Measurements from ENCODE around the gene ACVR1.

ACVR1 gene

DNA sequence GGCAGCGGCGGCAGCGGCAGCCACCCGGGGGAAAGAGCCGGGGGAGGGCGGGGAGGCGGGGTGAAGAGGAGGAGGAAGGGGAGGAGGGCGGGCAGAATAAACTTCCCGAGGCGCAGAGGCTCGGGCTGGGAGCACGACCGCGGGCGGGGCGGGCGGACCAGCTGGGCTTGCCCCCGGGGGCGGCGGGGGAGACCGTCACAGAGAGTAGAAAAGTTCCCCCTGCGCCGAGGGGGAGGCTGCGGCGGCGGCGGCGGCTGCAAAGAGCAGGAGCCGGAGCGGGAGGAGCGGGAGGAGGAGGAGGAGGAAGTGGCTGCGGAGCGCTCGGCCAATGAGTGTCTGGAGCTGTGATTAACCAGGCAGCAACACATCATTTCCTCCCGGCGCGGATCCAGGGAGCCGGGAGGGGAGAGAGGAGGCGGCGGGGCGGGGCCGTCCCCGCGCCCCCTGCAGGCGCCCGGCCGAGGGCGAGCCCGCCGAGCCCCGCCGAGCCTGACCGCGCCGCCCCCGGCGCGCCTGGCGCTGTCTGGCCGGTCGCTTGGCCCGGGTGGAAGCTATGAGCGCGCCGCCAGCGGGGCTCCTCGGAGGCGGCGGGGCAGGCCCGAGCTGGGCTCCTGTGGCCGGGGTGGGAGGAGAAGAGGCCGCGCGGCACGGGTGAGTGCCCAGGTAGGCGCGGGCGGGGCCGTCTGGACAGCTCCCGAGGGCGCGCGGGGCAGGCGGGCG is at the start of gene ACVR1:
ACVR1 (minus strand) TSS at position 265 of the 720 bp plus-strand sequence. CDS start 76,837 bp downstream, outside the sequence.
- DNase-seq (ENCODE audit: low spot score): peak; percentile 84

DNA sequence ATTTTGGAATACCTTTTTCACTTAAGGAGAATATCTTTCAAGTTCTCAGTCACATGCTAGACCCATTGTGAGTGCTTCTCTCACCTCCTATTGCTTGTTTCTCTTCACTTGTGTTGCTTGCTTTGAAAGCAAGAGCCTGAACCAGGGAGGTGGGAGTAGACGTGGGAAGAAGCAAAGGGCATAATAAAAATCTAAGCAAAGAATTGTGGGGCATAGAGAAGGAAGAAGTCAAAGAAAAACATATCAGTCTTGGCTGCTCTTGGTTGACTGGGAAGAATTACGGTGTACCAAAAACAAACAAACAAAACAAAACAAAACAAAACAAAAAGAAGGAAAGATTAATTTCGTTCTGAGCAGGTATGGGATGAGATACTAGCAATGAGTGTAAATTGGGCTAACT is 48.9 kb upstream of the ACVR1 start:
- no peak for DNase-seq (ENCODE audit: low spot score)

DNA sequence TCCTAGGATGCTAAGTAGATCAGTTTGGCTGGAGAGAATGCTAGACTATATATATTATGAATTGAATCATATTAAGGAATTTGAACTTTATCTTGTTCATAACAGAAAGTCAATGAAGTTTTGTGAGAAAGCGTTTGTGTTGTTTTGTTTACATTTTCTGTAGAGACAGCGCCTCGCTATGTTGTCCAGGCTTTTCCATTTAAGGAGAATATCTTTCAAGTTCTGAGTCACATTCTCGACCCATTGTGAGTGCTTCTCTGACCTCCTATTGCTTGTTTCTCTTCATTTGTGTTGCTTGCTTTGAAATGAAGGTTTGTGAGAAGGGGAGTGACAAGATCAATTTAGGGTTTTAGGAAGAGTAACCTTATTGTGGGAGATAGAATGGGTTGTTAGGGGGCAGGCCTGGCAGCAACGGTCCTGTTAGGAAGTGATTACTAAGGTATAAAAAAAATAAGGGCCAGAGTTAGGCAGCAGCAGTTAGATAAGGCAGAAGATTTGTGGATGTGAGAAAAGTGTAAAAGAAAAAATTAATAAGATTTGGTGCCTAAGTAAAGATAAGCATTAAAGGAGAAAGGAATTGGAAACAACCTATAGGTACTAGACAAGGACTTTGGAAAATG is 47.6 kb upstream of the ACVR1 start:
- no peak for DNase-seq (ENCODE audit: low spot score)

DNA sequence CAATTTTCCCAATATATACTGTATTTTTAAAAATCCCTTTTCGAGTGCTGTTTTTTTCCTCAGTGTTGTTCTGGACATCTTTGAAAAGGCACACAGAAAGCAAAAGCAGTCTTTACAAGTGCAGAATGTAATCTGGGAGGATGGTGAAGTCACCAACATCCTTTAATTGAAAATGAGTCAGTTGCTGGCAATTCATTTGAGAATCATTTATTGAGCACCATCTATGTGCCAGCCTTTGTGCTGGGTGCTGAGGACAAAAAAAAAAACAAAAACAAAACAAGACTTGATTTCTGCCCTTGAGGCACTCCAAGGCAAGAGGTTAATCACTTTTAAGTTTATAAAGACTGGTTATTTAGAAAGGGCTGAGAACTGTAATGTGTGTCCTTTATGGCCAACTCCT is 46.7 kb upstream of the ACVR1 start:
- DNase-seq (ENCODE audit: low spot score): no peak

DNA sequence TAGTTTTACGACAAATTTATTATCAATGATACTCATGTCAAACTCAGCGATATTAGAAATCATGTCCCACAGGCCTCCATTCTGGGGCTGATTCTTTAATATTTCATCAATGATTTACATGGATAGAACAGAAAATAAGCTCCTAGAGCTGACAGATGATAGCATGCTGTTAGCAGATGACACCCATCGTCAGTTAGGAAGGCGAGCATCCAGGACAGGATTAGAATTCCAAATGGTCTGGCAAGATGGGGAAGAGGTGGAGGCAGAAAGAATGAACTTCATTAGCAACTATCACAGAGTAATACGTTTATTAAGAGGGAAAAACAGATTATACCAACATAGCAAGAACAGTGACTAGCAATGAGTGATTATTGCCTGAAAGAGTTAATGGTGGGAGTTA is 46.2 kb upstream of the ACVR1 start:
- no peak for DNase-seq (ENCODE audit: low spot score)

DNA sequence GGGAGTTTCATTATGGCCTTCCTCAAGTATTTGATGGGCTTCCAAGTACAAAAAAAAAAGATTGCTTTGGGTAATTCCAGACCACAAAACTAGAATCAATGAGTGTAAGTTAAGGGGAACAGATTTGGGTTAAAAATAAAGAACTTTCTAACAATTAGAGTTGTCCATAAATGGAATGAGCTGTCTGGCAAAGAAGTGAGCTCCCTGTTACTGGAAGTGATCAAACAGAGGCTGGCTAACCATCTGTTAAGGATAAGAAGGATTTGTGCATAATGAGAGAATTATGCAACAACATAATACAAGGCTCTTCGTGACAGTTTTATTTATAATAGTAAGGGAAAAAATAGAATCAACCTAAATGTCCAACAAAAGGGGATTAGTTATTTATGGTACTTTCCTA is 44.6 kb upstream of the ACVR1 start:
- DNase-seq (ENCODE audit: low spot score): no peak

DNA sequence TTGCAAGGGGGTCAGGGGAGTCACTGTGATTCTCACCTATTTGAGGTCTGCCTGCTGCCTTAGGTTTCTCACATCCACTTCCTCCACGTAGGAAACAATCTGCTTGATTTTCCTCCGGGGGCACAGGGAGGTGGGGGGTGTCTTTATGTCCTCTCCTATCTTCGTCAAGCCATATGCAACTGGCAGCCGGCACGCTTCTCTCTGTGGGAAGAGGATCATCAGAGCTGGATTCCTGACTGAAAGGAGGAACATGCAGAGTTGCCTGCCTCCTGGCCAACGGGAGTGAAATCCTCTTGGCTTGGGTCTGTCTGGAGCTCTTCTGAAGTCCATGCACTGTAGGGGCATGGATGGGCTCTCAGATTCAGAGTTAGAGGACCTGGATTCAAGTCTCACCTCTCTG is 43.1 kb upstream of the ACVR1 start:
- no peak for DNase-seq (ENCODE audit: low spot score)

DNA sequence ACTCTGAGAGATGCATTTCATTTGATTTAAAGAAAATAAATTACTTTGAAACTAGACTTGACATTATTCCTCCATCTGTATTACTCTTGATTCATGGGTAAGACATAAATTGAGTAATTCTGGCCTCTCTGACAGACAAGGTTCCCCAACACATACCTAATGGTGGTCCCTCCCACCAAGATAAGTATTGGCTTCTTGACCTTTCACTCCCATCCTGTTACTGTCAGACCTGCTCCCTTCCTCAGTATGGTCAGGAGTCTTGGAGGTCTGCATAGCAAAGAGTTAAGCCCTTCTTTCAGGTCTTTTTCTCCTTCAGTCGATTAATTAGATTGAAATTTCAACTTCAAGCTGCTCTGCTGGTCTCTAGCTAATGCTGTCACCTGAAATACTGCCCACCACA is 42.2 kb upstream of the ACVR1 start:
- DNase-seq (ENCODE audit: low spot score): no peak

DNA sequence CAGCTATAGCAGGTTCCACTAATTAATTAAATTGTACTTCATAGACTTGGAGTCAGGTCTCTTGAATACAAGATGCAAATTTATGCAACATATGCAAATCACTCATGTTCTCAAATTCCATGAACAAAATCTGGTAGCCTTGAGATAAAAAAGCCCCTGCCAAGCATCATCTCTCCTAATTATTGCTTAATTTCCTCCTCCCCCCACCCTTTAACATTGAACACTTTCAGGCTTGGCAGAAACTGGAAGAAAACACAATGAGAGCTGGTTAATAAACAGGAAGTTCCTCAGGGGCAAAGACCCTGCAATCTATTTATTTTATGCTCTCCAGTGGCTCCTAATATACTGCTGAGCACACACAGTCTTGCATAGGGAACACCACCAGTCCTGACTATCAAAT is 35.6 kb upstream of the ACVR1 start:
- DNase-seq (ENCODE audit: low spot score): no peak

DNA sequence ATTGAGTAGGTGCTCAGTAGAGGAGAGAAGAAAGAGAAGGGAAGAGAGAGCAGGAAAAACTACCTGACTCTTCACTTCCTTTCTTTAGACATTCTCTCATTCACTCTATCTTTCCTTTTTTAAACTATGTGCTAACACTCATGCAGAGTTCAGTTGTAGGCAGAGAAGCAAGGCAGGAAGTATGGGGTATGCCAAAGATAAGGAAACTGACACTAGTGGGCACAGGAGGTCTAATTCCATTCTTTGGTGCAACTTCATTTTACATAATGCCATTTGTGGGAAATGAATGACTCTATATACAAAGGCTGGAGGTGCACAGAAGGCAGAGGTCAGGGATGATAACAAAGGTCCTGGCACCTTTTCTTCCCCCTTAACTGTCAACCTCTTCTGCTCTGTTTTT is 35.1 kb upstream of the ACVR1 start:
- DNase-seq (ENCODE audit: low spot score): no peak

DNA sequence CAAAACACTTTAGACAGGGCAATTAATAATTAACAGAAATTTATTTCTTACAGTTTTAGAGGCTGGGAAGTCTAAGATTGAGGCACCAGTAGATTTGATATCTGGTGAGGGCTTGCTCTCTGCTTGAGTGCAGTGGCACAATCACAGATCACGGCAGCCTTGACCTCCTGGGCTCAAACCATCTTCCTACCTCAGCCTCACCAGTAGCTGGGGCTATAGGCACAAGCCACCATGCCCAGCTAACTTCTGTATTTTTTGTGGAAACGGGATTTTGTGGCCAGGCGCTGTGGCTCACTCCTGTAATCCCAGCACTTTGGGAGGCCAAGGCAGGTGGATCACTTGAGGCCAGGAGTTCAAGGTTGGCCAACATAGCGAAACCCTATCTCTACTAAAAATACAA is 29.0 kb upstream of the ACVR1 start:
- DNase-seq (ENCODE audit: low spot score): no peak

DNA sequence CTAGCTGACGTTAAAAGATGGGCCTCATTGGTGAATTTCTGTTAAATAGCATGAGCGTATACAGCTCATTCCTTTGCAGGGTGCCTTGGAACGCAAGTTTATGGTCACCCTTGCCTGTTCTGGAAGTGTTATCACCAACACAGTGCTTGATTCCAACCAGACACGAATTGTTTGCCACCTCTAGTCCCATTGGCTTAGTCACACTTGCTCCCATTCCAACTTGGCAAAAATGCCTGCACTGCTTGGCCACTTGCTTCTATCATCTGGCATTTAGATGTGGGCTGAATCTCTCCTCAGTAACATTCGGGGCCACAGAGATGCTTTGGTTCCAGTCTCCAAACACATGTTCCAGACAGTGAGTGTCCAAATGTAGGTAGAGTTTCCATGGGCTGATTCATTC is 27.5 kb upstream of the ACVR1 start:
- DNase-seq (ENCODE audit: low spot score): no peak

DNA sequence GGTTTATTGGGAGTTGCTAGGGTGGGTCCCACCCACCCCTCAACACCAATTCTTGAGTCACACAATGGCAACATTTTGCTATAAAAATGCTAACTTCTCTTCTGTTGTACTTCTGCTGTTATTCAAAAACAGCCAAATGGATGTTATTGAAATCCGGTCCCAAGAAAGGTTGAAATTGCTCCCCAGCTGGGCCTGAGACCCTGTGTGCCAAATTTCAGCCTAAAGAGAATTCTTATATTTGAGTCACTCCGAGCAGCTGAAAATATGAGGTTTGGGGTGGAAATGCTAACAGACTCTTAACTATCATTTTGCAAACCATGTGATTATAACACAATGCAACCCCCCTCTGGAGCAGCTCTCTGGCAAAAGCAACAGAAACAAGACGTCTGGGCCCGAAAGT is 27.0 kb upstream of the ACVR1 start:
- DNase-seq (ENCODE audit: low spot score): no peak

DNA sequence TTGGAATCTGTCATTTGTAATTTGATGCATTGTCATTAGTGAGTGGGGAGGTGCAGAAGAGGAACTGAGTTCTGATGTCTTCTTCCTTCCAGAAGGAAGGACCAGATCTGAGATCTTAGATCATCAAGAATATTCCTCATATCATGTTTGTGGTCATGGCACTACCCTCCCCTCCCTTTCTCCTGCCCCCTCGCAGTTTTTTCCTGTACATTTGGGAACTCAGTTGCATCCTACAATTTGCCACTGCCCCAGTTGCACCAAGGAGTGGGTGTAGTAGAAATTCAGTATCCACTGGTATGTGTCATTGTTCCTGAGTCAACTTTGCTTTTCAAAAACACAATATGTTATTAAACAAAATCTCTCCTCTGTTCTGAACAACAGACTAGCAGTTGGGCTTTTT is 26.6 kb upstream of the ACVR1 start:
- no peak for DNase-seq (ENCODE audit: low spot score)

DNA sequence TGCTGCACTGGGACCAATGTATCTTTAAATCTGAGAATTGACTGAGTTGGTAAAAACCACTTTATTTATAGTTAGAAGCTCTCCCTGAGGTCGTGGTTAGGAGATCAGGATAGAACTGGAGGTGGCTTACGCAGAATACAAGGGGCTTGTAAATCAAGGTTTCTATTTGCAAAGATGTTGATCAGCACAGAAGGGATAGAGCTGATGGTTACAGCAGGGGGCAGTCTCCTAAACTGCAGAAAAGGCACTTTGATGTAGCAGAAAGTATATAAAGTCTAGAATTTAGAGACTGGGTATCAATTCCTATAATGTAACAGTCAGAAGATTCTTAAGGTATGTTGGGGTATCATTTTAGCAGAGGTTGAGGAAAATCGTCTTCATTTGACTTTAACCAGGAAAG is 25.2 kb upstream of the ACVR1 start:
- peak; percentile 27 for DNase-seq (ENCODE audit: low spot score)

DNA sequence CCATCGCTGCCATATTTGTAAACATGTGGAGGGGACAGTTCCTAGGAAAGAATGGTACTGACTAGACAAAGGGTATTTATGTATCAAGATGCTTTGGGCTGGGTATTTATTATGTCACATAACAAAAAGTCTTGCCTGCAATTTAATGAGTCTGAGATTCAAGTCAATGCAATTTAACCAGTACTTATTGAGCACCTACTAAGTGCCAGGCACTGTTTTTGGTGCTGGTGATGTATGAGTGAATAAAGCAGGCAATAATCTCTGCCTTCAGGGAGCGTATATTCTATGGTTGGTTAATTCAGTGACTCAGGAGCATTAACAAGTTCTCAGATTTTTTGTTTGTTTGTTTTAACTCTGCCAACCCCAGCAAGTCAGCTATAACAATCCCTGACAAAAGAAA is 24.6 kb upstream of the ACVR1 start:
- no peak for DNase-seq (ENCODE audit: low spot score)

DNA sequence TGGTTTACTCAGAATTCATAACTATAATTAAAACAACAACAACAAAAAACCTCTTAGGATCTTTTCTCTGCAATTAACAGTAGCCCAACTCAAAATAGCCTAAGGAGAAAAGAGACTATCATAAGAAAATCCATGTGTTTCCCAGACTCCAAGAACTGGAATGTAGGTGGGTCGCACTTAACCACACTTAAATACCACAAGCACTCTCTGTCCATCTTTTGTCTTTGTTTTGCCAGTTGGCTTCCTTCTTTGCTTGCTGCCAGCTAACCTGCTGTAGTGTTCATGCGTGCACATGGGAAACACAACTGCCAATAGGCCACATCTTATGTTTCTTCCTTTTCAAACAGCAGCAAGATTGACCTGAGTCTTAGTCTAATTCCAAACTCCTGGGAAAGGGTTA is 24.1 kb upstream of the ACVR1 start:
- DNase-seq (ENCODE audit: low spot score): no peak

DNA sequence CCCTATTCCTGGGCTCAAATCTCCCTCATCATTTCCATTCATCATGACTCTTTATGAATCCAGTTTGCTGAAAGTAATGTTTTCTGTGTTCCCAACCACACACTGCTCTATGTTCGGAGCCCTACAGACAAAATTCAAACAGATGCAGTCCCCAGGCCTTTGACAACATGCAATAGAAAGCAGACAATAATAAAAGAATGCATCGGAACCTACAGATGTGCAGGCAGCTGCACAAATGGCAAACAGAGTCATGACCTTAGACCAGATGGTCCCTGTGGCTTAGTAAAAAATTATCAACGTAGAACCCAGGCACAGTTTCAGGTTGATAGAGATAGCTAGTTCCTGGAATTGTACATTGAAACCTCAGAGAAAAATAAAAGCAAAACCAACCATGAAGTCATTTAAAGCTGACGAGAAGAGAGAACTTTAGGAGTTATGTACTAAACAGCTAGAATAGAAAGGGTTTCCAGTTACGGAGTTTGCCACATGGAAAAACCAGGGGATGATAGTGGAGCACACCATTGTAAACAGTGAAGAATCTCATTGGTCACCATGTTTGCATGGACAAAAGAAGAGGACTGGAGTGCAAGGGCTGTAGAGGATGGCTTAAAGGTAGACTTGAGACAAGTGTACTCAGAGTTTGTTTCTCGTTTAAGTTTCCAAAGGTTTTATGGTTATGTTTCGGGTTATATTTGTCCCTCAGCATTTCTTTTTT is 23.2 kb upstream of the ACVR1 start:
- DNase-seq (ENCODE audit: low spot score): peak; percentile 54

DNA sequence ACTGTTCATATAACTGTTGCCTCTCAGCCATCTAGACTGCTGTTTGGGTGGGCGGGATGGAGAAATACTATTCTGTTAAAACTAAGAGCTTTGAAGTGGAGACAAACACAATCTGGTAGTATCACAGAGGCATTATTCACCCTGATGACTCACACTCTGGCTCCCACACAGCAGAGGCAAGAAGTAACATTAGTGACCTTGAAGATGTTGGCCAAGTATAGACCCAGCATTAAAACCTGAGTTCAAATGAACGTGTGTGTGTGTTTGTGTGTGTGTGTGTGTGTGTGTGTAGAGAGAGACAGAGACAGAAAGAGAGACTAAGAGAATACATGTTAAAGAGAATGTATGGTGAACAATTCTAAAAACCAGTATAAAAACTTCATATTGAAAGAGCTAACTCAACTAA is 22.5 kb upstream of the ACVR1 start:
- DNase-seq (ENCODE audit: low spot score): peak; percentile 82

DNA sequence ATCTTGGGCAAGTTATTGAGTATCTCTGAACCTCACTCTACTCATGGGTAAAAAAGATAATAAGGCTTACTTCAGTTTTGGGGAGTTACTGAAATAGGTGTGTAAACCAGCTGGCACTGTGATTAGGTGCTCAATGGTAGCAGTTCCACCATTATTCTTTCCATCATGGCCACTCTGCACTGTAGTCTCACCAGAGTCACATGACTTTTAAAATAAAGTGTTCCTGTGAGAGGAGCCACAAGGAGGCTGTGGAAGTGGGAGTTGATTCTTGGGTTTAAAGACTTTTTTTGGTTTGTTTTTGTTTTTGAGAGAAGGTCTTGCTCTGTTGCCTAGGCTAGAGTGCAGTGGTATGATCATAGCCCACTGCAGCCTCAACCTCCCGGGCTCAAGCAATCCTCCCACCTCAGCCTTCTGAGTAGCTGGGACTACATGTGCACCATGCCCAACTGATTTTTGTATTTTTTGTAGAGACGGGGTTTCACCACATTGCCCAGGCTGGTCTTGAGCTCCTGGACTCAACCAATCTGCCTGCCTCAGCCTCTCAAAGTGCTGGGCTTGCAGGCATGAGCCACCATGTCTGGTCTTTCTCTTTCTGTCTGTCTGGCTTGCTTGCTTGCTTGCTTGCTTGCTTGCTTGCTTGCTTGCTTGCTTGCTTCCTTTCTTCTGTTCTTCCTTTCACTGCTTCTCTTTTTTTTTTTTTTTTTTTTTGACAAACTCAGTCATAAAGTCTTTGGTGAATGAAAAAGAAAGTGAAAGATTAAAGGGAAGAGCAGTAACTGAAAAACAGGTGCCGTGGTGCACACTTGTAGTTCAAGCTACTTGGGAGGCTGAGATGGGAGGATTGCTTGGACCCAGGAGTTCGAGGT is 21.2 kb upstream of the ACVR1 start:
- peak; percentile 48 for DNase-seq (ENCODE audit: low spot score)

DNA sequence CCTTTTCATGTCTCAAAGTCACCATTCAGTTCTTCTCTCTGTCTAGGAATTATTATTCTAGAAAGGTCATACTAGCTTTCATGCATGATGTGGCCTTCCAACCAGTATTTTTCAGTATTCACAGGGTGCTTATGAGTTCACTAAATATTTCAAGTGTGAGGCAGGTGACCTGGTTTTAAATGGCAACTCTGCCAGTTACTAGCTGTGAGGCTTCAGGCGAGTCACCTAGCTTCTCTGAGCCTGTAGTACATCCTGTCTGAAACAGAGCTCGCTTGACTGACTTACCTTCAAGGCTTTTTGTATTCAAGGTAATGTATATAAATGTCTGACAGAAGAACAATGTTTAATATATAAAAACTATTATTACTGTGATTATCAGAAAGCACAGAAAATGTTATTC is 19.4 kb upstream of the ACVR1 start:
- peak; percentile 56 for DNase-seq (ENCODE audit: low spot score)

DNA sequence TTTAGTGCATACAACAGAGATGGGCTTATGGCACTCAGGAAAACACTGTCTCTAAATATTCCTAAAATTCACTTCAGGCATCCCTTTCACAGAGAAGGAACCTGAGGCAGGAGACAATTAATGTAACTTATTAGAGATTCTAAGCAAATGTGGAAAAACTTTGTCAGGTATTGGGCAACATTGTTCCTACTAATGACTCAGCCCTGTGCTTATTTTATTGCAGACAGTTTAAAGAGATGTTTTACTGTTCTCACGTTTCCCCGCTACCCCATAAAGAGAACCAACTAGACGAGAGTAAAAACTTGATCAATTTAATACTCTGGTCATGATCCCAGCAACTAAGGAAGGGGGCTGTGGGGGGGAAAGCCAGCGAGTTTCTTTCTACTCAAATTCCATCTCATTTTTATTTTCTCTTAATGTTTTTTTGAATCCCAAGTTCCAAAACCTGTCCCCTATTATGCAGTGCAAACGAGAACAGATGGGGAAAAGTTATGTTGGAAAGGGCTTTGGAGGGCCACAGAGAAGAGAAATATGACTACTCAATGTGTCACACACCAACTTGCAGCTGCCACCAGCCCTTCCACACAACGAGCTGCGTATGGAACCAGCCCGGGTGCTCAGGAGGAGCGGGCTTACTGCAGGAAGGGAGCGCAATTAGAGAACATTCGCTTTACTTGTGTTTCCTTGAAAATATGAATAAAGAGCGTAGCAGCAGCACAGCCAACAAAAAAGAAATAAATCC is 18.7 kb upstream of the ACVR1 start:
- DNase-seq (ENCODE audit: low spot score): no peak

Data from CD4-positive, alpha-beta T cell treated with Interleukin-15 for 4 hours (primary cell).